NCI-H187 treated with DMSO at 0.1 percent for 48 hours (cell line): ENCODE measurements around the gene PIP5K1C.

Source experiments
- DNase-seq: peaks from one replicate; lab custom pipeline; 2025; lab: John Stamatoyannopoulos, UW

The PIP5K1C gene

GRCh38 chr19:3610745-3611717, 89.2 kb downstream of the PIP5K1C start:
- DNase-seq = no peak

- no peak for DNase-seq
Observed at GRCh38 chr19:3609779-3610719, 90.2 kb downstream of the PIP5K1C start.

DNA sequence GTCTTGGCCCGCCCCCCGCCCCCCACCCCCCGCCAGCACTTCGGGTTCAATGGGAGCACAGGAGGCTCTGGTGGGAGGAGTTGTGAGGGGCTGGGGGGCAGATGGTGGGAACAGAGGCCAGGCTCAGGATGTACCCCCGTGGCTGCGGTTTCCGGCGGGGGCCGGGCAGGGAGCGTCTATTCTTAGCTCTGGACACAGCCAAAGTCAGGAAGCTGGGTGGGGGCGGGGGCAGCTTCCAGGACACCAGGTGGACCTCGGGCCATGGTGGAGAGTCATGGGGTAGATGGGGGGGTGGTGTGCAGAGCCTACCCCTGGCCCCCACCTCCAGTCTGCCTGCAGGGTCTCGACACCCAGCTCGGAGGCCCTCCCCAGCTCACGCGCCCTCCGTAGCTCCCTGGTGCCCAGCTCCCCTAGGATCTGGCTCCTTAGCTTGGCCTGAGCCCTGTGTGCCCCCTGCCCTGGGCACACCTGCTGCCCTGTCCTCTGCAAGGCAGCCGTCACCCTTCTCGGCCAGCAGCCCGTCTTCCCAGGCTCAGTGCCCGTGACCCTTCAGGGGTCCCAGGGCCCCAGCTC, 91.4 kb downstream of the PIP5K1C start:
- DNase-seq = no peak

- DNase-seq = no peak
Observed at GRCh38 chr19:3608079-3608641, 92.1 kb downstream of the PIP5K1C start.

DNA sequence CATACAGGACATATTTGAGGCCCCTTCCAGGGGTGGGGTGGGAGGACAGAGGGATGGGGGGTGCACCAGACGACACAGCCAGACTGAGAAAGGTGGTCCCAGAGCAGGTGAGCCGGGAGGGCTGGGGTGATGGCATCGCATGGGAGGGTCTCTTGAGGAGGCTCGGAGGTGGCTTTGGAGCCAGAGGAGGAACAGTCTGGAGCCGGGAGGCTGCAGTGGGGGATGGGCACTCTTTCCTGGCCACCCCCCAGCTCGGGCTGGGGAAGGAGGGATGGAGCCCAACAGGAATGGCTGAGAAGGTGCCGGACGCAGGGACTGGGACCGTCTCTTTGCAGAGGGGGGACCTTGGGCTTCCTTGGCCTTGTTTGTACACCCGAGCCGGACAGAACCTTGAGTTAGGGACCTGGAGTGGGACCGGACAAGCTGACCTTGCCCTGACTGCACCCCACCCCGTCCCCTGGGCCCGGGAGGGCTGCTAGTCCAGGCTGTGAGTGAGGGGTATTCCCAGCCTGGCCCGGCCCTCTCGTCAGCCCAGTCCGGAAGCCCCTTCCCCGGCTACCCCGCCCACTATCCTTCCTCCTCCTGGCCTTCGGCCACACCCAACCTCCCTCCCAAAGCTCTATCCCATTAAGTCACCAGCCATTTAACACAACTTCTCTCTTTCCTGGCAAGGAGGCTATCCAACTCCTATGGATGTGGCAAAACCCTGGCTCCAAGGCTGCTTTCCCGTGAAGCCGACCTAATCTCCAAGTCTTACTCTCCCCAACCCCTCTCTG, 92.8 kb downstream of the PIP5K1C start:
- no peak for DNase-seq

GRCh38 chr19:3606690-3607289, 93.5 kb downstream of the PIP5K1C start, which contains the start of gene TBXA2R:
Gene TBXA2R, minus strand, starts transcription at chr19:3606875. Its CDS starts 6,241 bp downstream, at chr19:3600634.
- DNase-seq = no peak

GRCh38 chr19:3606174-3606689, 94.0 kb downstream of the PIP5K1C start:
- no peak for DNase-seq

DNA sequence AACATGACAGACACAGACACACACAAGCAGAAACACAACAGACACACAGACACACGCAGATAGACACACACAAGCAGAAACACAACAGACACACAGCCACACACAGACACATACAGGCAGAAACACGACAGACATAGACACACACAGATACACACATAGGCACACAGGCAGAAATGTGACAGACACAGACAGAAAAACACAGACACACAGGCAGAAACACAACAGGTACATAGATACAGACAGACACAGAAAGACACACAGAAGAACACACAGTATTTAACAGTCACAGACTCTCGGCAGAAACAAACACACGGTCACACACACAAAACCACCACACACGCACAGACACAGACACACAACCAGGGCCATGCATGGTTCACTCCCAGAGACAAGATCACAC, 94.5 kb downstream of the PIP5K1C start:
- no peak for DNase-seq

DNA sequence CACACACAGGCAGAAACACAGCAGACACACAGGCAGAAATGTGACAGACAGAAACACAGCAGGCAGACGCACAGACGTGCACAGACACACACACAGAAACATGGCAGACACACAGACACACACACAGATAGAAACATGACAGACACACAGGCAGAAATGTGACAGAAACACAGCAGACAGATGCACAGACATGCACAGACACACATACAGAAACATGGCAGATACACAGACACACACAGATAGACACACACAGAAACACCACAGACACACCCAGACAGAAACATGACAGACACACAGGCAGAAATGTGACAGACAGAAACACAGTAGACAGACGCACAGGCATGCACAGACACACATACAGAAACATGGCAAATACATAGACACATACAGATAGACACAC, 94.9 kb downstream of the PIP5K1C start:
- DNase-seq = no peak

GRCh38 chr19:3604987-3605343, 95.3 kb downstream of the PIP5K1C start:
- no peak for DNase-seq

GRCh38 chr19:3604227-3604986, 95.9 kb downstream of the PIP5K1C start:
- no peak for DNase-seq

DNA sequence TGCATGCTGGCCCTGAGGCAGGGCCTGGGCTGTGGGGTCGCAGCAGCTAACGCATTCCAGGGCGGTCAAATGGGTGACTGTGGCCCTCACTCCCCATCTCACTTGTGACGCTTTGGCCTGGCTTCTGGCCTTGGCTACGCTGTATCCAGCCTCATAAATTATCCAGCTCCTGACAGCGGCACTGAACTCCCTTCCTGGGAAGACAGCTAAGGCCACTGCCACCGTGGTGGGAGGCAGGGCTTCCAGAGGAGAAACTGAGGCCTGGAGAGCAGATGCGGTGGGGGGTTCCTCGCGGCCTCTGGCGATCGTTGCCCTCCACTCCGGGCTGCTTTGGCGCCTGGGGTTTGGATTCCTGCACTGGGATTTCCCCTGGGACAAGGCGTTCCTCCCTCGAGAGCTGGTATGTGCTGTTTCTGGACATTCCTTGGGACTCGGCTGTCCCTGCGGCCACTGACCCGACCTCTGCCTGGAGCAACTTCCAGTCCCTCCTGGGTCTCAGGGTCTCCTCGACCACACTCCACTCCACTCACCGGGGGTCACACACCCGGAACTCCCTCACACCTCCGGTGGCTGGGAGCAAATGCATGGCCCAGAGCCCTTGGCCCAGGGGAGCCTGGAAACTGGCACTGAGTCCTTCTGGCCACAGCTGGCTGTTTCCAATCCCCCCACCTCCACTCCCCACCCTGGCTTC, 97.0 kb downstream of the PIP5K1C start:
- DNase-seq = no peak

- no peak for DNase-seq
Observed at GRCh38 chr19:3601021-3601420, 99.2 kb downstream of the PIP5K1C start.

DNA sequence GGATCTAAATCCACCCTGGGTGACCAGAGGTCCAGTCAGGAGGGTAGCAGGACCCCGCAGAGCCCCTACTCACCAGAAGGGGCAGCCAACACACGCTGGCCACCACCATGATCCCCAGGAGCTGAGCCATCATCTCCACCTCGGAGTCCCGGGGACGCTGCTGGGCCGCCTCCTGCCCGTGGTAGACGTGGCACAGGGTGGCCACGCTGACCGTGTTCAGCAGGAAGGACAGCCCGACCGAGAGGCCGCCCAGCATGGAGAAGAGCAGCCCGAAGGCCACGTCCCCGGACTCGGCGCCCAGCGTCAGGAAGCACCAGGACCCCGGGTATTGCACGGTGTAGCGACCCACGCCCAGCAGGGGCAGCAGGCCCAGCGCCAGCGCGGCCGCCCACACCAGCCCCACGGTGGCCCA, 100.5 kb downstream of the PIP5K1C start:
- DNase-seq = no peak

DNA sequence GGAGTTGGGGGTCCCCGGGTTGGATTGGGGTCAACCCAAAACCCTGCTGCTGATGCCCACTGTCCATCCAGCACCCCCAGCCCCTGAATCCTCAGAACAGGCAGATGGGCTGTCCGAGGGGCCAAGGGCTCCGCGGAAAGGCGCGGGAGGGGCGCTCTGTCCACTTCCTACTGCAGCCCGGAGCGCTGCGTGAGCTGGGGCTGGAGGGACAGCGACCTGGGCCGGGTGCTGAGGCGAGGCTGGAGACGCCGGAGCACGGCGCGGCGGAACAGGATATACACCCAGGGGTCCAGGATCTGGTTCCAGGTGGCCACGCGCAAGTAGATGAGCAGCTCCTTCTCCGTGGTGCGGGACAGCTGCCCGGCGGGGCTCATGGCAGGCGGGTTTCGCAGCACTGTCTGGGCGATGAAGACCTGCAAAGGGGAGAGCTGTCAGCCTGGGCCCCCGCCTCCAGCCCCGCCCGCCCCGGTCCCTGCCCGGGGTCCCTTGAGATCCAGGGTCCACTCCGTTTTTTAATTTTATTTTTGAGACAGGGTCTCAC, 104.7 kb downstream of the PIP5K1C start:
- DNase-seq = no peak

- no peak for DNase-seq
Observed at GRCh38 chr19:3593156-3593555, 107.1 kb downstream of the PIP5K1C start.

- no peak for DNase-seq
Observed at GRCh38 chr19:3591876-3592613, 108.2 kb downstream of the PIP5K1C start.
